ENCODE measurements around the gene CACNA1G.

The CACNA1G gene

GRCh38 chr17:50634224-50634914 lies 73.9 kb downstream of the CACNA1G start, which contains the start of gene ABCC3:
TSS of gene ABCC3 (plus strand) at chr17:50634881. CDS start at chr17:50634937, 56 bp downstream.
- DNase-seq (ENCODE audit: low read depth) = no peak

DNA sequence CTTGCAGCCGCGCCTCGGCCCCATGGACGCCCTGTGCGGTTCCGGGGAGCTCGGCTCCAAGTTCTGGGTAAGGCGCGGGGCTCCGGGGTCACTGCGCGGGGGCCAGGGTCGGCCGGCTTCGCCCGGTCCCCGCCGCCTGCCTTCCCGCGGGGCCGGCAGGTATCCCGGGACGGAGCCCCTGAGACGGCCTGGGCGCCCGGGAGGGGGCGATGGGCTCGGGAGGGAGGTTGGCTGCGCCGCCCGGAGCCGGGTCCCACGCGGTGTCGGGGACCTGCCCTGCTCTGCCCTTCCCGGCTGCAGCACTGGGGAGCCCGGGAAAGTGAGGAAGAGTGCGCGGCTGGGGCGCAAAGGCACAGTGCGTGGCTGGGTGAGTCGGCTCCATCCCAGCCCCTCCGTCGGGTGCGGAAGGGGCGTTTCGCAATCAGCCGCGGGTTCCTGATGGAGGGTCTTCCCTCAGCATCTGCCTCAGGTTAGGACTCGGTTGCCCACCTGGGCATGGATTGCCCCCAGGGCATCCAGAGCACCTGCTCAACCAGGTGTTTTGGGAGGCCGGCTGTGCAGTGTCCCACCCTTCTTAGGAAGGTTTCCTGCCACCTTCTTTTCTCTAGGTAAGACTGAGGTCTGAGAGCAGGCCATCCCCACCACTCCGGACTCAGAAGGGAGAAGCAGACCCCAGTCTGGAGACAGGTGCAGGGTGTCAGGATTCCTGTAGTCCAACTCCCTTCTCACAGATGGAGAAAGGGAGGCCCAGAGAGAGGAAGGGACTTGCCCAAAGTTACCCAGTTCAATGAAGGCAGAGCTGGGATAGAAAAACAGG lies 74.6 kb downstream of the CACNA1G start:
- no peak for DNase-seq (ENCODE audit: low read depth)

DNA sequence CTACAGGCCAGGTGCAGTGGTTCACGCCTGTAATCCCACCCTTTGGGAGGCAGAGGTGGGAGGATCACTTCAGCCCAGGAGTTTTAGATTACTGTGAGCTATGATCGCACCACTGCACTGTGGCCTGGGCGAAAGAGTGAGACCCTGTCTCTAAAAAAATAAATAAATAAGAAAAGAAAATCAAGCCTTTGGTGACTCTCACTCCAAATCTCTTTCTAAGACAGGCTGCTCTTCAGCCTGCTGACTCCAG lies 75.1 kb downstream of the CACNA1G start:
- DNase-seq (ENCODE audit: low read depth) = no peak

DNA sequence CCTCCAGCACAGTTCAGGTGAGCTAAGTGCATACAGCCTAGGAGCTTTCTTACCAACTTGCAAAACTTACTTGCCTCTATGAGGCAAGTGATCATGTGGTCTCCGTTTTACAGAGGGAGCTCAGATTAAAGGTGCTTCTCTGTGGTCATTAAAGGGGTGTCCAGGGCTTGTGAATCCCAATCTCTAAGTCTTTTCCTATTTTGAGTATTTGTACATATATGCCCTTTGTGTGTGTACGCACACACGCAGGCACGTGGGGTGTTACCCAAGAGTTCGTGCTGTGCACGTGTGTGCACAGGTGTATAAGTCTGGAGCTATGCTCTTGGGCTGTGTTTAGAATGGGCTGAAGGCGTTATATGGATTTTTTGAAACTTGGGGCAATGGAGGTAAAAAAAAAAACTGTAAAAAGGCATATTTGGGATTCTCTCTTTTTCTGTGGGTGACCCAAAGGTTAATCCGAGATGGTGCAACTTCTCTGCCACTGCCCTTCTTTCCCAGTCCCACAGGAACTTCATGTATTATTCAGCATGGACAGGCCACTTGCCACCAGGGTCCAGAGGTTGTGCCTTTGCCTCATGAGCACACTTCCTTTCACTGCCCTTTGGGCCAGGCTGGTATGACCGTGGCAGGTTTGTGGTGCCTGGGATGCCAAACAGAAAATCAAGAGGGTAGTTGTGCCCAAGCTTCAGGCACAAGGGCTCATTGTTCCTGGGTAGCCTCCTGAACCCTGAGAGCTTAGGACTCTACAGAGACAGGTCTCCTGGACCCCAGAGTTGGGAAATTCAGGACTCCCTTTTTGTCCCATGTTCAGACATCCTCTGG lies 75.7 kb downstream of the CACNA1G start:
- DNase-seq (ENCODE audit: low read depth) = no peak

GRCh38 chr17:50636804-50637195 lies 76.3 kb downstream of the CACNA1G start:
- DNase-seq (ENCODE audit: low read depth) = no peak

DNA sequence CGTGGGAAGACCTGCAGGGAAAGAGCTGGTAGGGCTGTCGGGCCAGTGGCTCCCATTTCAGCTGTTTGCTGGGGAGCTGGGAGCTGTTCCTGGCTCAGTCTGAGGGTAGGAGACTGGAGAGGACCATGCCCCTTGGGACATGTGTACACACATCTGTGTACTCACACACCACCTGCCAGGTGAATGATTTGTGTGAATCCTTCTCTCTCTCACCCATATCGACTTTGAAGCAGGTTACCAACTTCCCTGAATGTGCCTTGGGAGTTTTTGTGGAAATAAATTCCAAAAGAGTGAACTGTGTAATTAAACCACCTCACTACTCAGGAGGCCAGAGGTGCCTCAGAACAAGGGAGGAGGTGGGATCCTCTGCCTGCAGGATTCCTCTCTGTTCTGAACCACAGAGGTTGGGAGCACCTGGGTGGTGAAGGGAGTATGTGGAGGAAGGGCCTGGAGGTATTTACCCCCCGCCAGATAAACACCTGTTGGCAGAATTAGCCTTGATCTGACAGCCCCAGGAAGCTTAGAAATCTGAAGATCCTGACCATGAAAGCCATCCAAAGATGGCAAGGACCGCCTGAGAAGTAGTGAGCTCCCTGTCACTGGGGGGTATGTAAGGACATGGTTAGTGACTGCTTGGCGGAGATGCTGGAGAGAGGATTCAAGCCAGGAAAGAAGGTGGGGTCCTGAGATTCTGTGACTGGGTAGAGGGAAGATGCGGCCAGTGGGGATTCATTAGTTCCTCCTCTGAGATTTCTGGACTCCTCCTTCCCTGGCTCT lies 77.5 kb downstream of the CACNA1G start:
- DNase-seq (ENCODE audit: low read depth) = no peak

- DNase-seq (ENCODE audit: low read depth) = no peak
These were observed 78.1 kb downstream of the CACNA1G start for GRCh38 chr17:50638606-50638965.

GRCh38 chr17:50638966-50639713 lies 78.6 kb downstream of the CACNA1G start:
- DNase-seq (ENCODE audit: low read depth) = no peak

DNA sequence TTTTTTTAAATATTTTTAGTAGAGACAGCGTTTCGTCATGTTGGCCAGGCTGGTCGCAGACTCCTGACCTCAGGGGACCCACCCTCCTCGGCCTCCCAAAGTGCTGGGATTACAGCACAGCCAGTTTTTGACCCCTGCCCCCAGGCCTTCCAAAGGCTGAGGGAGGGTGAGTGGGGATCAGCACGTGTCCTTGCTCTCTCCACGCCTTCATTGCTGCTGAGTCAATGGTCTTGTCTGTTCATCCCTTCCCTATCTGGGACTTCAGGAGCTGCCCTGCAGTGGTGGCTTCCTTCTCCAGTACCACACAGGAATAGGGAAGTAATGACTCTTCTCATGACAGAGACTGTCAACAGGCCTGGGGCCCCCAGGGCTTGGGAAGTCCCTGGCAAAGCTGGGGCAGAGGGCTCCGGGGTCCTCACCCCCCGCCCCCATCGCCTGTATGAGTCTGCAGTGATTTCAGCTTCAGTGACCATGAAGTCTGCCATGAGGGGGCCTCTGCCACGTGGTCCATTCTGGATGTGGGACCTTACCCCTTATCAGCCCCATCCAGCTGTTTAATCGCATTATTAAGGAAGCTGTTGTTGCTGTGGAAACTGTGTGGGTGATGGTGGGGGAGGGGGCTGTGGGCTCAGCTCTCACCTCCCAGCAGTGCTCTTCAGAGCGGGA lies 80.3 kb downstream of the CACNA1G start:
- DNase-seq (ENCODE audit: low read depth) = no peak

DNA sequence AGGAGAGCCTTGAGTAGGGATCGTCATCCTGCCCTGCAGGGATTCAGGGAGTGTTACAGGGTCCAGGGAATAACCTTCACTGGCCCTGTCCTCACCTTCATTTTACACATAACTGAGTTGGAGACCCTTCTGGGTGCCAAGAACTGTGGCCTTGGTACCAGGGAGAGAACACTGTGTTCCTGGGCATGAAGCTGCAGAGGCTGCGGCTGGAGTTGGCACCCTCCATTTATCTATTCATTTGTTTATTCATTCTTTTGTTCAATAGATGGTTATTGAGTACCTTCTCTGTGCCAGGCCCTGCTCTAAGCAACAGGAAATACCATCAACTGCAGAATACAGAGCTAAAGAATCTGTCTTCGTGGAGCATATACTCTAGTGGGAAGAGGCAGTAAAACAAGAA lies 80.8 kb downstream of the CACNA1G start:
- DNase-seq (ENCODE audit: low read depth) = no peak

GRCh38 chr17:50642071-50642721 lies 81.7 kb downstream of the CACNA1G start:
- DNase-seq (ENCODE audit: low read depth) = no peak

GRCh38 chr17:50642722-50643656 lies 82.5 kb downstream of the CACNA1G start:
- no peak for DNase-seq (ENCODE audit: low read depth)

DNA sequence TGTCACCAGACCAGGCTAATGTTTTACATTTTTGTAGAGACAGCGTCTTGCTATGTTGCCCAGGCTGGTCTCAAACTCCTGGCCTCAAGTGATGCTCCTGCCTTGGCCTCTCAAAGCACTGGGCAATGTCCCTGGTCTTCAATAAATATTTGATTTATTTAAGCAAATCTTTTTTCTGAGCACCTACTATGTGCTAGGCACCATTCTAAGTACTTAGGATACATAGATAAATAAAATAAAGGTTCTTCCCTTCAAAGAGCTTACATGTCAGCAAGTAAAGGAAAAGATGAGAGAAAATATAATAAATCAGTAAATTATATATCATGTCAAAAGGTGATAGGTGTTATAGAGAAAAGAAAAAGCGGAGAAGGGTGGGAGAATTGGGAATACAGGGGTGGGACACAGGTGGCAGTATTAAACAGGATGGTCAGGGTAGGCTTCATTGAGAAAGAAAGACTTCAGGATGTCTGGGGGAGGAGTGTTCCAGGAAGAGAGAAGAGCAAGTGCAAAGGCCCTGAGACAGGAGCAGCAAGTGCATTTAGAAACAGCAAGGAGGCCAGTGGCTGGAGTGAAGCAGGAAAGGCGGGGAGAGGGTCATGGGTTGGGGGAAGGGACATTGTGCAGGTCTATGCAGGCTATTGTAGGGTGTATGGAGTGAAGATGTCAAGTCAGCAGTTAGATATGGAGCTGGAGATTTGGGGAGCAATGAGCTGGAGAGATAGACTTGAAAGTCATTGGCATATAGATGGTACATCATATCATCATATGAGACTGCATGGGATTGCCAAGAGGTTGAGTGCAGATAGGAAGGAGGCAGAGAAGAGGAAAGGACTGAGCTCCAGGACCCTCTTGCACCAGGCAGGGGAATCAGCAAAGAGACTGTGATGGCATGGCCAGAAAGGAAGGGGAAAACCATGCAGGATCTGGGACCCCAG lies 85.5 kb downstream of the CACNA1G start:
- no peak for DNase-seq (ENCODE audit: low read depth)

DNA sequence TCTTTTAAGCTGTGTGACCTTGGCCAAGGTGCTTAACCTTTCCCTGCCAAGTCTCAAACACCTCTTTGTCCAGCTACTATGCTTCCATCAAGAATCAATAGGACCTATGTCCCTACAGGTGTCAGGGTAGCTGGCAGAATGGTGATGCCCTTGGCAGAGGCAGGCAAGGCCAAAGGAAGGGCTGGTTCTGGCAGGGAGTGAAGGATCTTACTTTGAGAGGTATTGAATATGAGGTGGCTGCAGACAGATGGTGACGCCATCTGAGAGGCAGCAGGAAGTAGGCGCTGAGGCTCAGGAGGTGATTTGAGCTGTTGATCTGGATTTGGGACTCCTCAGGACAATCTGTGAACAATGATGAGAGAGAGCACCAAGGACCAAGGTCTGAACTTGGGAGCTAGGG lies 86.7 kb downstream of the CACNA1G start:
- no peak for DNase-seq (ENCODE audit: low read depth)

- no peak for DNase-seq (ENCODE audit: low read depth)
These were observed 88.8 kb downstream of the CACNA1G start for GRCh38 chr17:50649042-50649908.

DNA sequence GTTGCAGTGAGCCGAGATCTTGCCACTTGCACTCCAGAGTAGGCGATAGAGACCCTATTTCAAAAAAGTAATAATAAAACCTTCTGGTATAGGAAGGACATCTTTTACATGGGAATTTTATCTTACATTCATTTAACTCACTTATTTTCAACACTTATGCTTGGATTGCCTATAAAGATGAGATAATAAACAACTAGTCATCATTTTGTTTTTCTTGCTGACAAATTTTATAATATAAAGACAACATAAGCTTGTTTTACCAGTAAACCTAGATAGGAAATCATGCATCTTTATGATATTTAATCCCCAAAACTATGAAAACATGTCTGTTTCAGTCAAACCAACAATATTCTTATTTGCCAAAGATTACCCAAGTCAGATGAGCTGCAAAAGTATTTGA lies 91.1 kb downstream of the CACNA1G start:
- DNase-seq (ENCODE audit: low read depth) = no peak

- no peak for DNase-seq (ENCODE audit: low read depth)
These were observed 93.2 kb downstream of the CACNA1G start for GRCh38 chr17:50653738-50654137.
